ENCODE measurements around the gene AHCYL2.
"Not testable (repeated sequence)": the region's sequence is repeated elsewhere in the genome, so short reads cannot be mapped to it uniquely, and the experiment has no call there.

Gene AHCYL2

DNA sequence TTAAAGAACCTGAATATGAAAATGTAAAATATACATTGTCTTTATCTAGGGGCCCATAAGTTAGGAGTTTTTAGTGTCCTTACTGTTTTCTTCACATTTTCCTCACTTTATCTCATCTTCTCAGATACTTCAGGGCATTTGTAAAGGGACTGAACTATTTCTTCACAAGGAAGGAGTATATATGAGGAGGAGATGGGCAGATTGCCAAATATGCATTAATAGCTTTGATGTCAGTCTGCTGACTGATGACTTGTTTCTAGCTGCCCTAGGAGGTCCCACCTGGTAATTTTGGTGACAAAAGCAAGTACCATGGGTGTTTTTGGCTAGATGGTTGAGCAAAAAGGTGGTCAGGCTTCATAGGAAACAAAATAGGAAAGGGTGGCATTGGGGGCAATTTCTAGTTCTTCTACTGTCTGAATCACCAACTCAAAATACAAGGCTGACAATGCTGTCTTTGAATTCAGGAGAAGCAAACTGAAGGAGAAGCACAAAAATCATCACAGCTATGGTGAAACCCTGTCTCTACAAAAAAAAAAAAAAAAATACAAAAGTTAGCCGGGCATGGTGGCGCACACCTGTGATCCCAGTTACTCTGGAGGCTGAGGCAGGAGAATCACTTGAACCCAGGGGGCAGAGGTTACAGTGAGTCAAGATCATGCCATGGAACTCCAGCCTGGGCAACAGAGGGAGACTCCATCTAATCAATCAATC, 199.0 kb downstream of the AHCYL2 start:
- DNase-seq (ENCODE audit: low read depth in 2 of 2): no peak

GRCh38 chr7:129426482-129426881, 201.7 kb downstream of the AHCYL2 start:
- DNase-seq (ENCODE audit: low read depth in 2 of 2): no peak

- no peak for DNase-seq (ENCODE audit: low read depth in 2 of 2)
These were observed 202.8 kb downstream of the AHCYL2 start for GRCh38 chr7:129427526-129428045.

- DNase-seq (ENCODE audit: low read depth in 2 of 2): no peak
These were observed 207.2 kb downstream of the AHCYL2 start for GRCh38 chr7:129431911-129432643.

- DNase-seq (ENCODE audit: low read depth in 2 of 2): peak; percentile 39 to 41
These were observed 209.2 kb downstream of the AHCYL2 start, which contains the start of gene STRIP2 for GRCh38 chr7:129433847-129434674. Gene STRIP2 (plus strand): TSS chr7:129434432. CDS start chr7:129434473, 41 bp downstream.

GRCh38 chr7:129434675-129435318, 210.0 kb downstream of the AHCYL2 start:
- DNase-seq (ENCODE audit: low read depth in 2 of 2): no peak

DNA sequence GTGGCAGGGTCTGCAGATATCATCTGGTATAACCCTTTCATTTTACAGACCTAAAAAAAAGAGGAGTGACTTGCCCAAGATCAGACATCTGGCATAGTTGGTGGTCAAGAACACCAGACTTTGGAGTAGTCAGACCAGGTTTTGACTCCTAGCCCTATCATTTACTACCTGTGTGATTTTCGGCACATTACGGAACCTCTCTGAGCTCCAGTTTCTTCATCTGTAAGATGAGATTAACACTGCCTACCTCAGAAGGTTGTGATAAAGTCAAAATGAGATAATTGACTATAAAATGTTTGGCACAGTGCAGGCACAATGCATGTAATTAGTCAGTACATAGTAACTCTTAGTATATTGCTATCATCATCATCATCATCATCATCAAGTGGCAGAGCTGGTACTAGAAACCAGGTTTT, 210.6 kb downstream of the AHCYL2 start:
- no peak for DNase-seq (ENCODE audit: low read depth in 2 of 2)

DNA sequence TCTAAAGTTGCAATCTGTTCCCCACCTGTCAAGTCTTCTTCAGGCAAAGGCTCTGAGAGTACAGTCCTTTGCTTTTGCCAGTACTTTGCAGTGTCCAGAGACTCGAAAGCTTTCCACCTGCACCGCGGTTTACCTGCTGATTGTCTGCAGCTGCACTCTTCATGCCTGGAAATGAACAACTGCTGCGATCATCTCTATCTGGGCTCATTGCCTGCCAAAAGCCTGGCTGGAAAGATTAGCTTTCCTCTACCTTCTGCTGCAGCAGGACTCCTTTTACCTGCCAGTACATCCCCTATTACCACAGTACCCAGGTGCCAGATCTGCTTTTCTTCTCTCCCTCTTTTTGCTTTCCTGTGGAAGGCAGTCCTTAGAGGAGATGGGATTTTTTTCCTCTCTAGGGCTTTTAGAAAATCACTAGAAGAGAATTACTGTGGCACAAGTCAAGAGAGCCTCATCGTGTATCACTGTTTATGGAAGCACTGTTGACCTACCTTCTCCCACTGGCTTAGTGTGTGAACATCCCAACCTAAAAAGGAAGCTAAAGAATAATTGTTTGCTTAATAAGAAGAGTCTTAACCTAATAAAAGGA, 211.6 kb downstream of the AHCYL2 start:
- no peak for DNase-seq (ENCODE audit: low read depth in 2 of 2)

GRCh38 chr7:129437190-129437589, 212.4 kb downstream of the AHCYL2 start:
- no peak for DNase-seq (ENCODE audit: low read depth in 2 of 2)

DNA sequence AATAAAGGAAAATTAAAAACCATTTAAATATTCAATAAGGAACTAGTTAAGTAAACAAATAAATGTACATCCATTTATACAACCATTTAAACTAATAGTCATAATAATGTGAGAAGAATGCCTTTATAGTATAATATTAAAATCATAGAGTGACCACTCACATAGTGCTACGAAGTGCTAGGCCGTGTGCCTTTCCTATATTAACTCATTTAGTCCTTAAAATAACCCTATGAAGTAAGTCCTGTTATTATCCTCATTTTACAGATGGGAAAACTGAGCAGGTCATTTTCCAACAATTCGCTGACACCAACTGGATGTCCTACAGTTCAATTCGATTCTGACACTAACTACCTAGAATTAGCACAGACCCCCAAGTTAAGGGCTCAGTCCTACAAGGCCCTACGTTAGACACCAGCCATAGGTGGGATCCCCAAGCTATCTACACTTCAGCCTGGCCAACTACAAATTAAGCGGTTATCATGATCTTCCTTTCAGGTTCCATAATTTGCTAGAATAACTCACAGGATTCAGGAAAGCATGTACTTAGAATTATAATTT, 213.5 kb downstream of the AHCYL2 start:
- DNase-seq (ENCODE audit: low read depth in 2 of 2): no peak

DNA sequence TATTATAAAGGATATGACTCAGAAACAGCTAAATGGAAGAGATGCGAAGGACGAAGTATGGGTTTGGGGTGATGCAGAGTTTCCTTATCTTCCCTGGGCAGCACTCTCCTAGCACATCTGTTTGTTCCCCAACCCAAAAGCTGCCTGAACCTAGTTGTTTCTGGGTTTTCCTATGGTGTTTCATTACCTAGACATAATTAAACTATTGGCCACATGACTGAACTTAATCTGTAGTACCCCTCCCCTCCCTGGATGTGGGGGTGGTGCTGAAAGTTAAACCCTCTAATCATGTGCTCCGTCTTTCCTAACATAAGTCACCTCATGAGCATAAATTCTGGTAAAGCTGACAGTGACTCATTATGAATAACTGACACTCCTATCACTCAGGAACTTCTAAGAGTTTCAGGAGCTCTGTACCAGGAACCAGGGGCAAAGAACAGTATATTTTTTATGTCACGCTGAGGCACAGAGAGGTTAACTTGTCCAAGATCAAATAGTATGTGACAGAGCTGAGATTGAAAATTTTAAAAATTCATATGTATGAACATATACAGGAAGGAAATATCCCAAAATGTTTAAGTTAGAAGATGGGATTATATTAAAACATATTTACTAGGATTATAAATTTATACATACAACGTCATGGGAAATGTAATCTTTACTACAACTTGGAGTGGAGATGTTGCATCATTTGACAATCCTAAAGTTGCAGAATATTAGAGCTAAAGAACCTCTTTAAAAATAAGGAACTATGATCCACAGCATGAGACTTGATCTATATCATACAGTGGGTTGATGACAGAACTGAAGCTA, 214.2 kb downstream of the AHCYL2 start:
- DNase-seq (ENCODE audit: low read depth in 2 of 2): no peak

- no peak for DNase-seq (ENCODE audit: low read depth in 2 of 2)
These were observed 215.3 kb downstream of the AHCYL2 start for GRCh38 chr7:129439963-129440625.

- no peak for DNase-seq (ENCODE audit: low read depth in 2 of 2)
These were observed 218.8 kb downstream of the AHCYL2 start for GRCh38 chr7:129443612-129444011.

GRCh38 chr7:129444776-129445175, 219.9 kb downstream of the AHCYL2 start:
- DNase-seq (ENCODE audit: low read depth in 2 of 2): not testable (repeated sequence)

- not testable (repeated sequence) for DNase-seq (ENCODE audit: low read depth in 2 of 2)
These were observed 222.1 kb downstream of the AHCYL2 start for GRCh38 chr7:129446925-129447324.

- DNase-seq (ENCODE audit: low read depth in 2 of 2): not testable (repeated sequence)
These were observed 222.6 kb downstream of the AHCYL2 start for GRCh38 chr7:129447445-129447844.

GRCh38 chr7:129448608-129449007, 223.8 kb downstream of the AHCYL2 start:
- not testable (repeated sequence) for DNase-seq (ENCODE audit: low read depth in 2 of 2)

- no peak for DNase-seq (ENCODE audit: low read depth in 2 of 2)
These were observed 225.5 kb downstream of the AHCYL2 start for GRCh38 chr7:129450295-129450694.

GRCh38 chr7:129452589-129453231, 227.9 kb downstream of the AHCYL2 start:
- DNase-seq (ENCODE audit: low read depth in 2 of 2): no peak

All from fibroblast of skin of left quadriceps (primary cell).